G401 (cell line): Measurements from ENCODE around the gene POU2F2. TPM values are rescaled to one million over a fixed set of nuclear protein-coding genes. Genes with fewer than 3 reads are reported as not detected.
"Not testable (repeated sequence)": the region's sequence is repeated elsewhere in the genome, so short reads cannot be mapped to it uniquely, and the experiment has no call there.

Source experiments
- DNase-seq: peaks from one replicate; pipeline ENCODE4 v3.0.0-alpha.2; 2015; ENCODE audit warnings: low spot score
- in situ Hi-C: cut with HindIII; loops from 2 replicates; pipeline ENCODE4 v1.10.0; 2016; ENCODE audit warnings: low sequenced_read_pairs, mixed read lengths
- total RNA-seq: library from RNA; depleted of rRNA; stranded (reverse); fragments of >200 nt; shearing (Covaris generic); gene quantifications from 2 replicates; pipeline ENCODE4 v1.2.3, GENCODE V29; 2014

POU2F2 gene
- total RNA-seq, 1 experiment from 2014 or later = not detected

- DNase-seq = no peak
- in situ Hi-C loops = no loop called here
These were observed 21.6 kb downstream of the POU2F2 start for GRCh38 chr19:42110658-42111057.

GRCh38 chr19:42109896-42110295, 22.4 kb downstream of the POU2F2 start:
- DNase-seq = no peak
- in situ Hi-C loops = no loop called here

GRCh38 chr19:42108527-42109389, 23.5 kb downstream of the POU2F2 start:
- peak; percentile 75 for DNase-seq
- in situ Hi-C loops = no loop called here

- in situ Hi-C loops = no loop called here
- DNase-seq = no peak
These were observed 26.9 kb downstream of the POU2F2 start for GRCh38 chr19:42105368-42105767.

- DNase-seq = no peak
- in situ Hi-C loops = no loop called here
These were observed 29.4 kb downstream of the POU2F2 start for GRCh38 chr19:42102877-42103276.

- DNase-seq, in situ Hi-C loops: not testable (repeated sequence)
These were observed 32.0 kb downstream of the POU2F2 start for GRCh38 chr19:42100241-42100640.

- peak; percentile 49 for DNase-seq
- in situ Hi-C loops = no loop called here
These were observed 32.8 kb downstream of the POU2F2 start for GRCh38 chr19:42099336-42099925.

- peak; percentile 75 for DNase-seq
- in situ Hi-C loops = no loop called here
These were observed 33.5 kb downstream of the POU2F2 start for GRCh38 chr19:42098781-42099180.

- no peak for DNase-seq
- in situ Hi-C loops = no loop called here
These were observed 34.8 kb downstream of the POU2F2 start for GRCh38 chr19:42097461-42097860.

GRCh38 chr19:42096255-42096837, 35.9 kb downstream of the POU2F2 start:
- in situ Hi-C loops = no loop called here
- no peak for DNase-seq

- no peak for DNase-seq
- in situ Hi-C loops = no loop called here
These were observed 36.4 kb downstream of the POU2F2 start for GRCh38 chr19:42095814-42096230.

- in situ Hi-C loops = no loop called here
These were observed 37.0 kb downstream of the POU2F2 start for GRCh38 chr19:42095142-42095813.

GRCh38 chr19:42093926-42094325, 38.3 kb downstream of the POU2F2 start:
- DNase-seq = no peak
- in situ Hi-C loops = no loop called here

More at GRCh38 chr19:42095142-42095813, 37.0 kb downstream of the POU2F2 start:
- DNase-seq = no peak

GRCh38 chr19:42093505-42093904, 38.7 kb downstream of the POU2F2 start:
- in situ Hi-C loops = no loop called here
- no peak for DNase-seq

GRCh38 chr19:42092350-42092749, 39.9 kb downstream of the POU2F2 start:
- no peak for DNase-seq
- in situ Hi-C loops = no loop called here

GRCh38 chr19:42091742-42092141, 40.5 kb downstream of the POU2F2 start:
- in situ Hi-C loops = no loop called here
- no peak for DNase-seq

GRCh38 chr19:42091300-42091699, 40.9 kb downstream of the POU2F2 start:
- no peak for DNase-seq
- in situ Hi-C loops = no loop called here

GRCh38 chr19:42090672-42091071, 41.6 kb downstream of the POU2F2 start:
- DNase-seq = no peak
- in situ Hi-C loops = no loop called here

- DNase-seq = no peak
- in situ Hi-C loops = no loop called here
These were observed 42.5 kb downstream of the POU2F2 start for GRCh38 chr19:42089772-42090171.
